NCI-H1417 treated with DMSO at 0.1 percent for 48 hours (cell line): ENCODE measurements around the gene POLR3A.

ENCODE experiments used
- DNase-seq: peaks from one replicate; lab custom pipeline; 2025; lab: John Stamatoyannopoulos, UW

Gene POLR3A

DNA sequence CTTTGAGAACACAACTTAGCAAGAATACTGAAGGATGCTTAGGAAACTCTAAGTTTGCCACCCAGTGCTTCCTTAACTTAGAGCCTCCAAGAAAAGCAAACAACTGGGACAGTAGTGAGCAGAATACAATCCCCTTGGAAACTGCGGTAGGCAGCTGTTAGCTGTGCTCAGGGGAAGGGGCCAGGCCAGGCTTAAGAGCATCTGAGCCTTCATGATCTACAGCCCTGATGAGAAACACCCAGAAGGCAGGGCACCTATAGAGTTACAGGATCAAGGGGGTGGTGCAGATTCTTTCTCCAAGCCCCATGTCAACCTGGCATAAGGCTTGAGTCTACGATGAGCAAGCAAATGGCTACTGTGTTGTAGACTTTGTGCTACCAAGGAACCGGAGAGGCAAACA lies 51.4 kb downstream of the POLR3A start:
- no peak for DNase-seq

DNA sequence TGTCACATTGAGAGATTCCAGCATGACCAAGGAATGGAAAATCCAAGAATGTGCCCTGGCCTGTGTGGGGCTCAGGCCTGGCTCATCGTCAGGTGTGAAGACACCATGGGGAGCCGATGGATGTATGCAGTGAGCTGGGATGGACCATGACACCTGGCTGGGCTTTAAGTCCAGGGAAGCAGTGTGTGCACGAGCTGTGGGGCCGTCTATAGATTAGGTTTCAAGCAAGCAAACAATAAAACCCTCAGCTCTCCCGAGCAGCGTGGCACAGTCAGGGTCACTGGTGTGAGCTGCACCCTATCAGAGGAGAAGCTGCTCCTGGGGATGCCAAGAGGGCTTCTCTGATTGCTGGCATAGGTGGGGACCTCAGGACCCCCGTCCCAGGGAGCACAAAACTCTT lies 52.3 kb downstream of the POLR3A start:
- no peak for DNase-seq

DNA sequence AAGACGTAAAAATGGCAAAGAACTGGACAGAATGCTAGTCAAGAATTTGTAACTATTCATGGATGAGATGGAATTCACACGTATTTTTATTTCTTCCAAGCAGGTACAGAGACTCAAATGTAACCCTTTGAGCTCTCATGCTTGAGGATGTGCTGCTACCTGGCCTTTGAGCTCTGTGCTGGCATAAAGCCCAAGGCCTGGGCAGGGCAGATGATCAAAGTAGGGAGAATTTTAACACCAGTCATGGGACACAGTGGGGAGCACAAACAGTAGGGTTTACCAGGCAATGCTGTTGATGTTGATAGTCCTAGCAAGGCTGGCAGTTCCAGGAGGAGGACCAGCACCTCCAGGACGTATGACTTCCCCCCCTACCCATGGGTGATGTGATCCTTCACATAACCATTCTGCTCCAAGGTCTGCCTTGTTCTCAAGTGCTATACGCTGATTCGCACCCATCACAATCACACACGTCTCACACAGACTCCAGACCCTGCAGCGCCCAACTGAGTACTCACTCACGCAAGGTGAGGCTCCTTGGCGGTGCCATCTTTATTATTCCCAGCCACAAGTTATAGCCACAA lies 54.1 kb downstream of the POLR3A start:
- no peak for DNase-seq

DNA sequence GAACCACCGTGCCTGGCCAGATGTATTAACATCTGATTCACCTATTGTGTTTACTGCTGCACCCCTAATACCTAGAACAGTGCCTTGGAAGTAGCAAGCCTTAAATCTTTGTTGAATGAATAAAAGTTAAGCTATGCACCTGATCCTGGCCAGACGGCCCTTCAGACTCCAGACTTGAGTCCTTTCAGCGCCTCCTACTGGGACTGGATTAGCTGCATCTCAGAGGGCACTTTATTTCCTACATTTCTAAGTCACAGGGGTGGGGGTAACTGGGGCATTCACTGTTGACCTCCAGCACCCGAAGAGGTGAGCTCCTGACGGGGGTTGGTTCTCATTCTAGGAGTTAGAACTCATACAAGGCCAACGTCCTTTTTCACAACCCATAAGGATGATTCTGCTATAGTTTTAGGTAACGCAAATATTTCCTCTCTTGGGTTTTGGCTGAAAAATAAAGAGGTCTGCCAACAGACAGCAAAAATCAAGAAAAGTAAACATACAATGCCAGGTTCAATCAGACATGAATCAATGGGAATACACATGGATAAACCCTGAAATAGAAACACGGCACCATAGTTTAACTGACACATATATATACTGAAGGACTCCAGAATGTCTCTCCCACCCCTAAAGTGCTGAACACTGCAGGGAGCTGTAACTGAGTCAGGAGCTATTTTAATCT lies 54.8 kb downstream of the POLR3A start:
- no peak for DNase-seq

DNA sequence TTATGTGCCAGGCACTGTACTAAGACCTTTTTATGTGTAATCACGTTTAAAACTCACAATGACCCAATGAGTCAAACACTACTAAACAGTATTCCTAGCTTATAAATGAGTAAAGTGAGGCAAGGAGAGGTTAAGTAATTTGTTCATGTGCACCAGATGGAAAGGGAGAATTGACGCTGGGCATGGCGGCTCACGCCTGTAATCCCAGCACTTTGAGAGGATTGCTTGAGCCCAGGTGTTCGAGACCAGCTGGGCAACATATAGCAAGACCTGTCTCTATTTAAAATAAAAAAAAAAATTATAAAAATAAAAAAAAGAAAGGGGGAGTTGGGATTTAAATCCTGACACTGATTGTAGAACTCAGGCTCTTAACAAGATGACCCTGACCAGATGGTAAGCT lies 56.0 kb downstream of the POLR3A start:
- no peak for DNase-seq

DNA sequence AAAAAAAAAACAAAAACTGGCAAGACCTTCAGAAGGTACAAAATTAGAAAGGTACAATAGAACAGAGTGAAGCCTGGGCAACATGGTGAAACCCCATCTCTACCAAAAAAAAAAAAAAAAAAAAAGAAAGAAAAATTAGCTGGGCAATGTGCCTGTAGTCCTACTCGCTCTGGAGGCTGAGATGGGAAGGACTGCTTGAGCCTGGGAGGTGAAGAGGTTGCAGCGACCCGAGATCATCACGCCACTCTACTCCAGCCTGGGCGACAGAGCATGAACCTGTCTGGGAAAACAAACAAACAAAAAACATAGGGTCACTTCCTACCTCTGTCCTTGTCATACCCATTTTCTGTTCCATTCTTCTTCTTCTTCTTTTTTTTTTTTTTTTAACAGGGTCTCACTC lies 57.2 kb downstream of the POLR3A start:
- no peak for DNase-seq

DNA sequence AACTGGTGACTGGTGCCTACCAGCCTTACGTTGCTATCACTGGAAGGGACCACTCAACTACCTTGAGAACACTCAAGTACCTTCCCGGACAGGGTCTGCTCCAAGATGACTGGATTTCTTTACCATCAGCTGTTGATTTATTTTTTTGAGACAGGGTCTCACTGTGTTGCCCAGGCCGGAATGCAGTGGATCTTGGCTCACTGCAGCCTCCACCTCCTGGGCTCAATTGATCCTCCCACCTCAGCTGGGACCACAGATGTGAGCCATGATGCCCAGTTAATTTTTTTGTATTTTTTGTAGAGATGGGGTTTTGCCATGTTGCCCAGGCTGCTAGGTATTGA lies 57.5 kb downstream of the POLR3A start:
- DNase-seq, result no peak

DNA sequence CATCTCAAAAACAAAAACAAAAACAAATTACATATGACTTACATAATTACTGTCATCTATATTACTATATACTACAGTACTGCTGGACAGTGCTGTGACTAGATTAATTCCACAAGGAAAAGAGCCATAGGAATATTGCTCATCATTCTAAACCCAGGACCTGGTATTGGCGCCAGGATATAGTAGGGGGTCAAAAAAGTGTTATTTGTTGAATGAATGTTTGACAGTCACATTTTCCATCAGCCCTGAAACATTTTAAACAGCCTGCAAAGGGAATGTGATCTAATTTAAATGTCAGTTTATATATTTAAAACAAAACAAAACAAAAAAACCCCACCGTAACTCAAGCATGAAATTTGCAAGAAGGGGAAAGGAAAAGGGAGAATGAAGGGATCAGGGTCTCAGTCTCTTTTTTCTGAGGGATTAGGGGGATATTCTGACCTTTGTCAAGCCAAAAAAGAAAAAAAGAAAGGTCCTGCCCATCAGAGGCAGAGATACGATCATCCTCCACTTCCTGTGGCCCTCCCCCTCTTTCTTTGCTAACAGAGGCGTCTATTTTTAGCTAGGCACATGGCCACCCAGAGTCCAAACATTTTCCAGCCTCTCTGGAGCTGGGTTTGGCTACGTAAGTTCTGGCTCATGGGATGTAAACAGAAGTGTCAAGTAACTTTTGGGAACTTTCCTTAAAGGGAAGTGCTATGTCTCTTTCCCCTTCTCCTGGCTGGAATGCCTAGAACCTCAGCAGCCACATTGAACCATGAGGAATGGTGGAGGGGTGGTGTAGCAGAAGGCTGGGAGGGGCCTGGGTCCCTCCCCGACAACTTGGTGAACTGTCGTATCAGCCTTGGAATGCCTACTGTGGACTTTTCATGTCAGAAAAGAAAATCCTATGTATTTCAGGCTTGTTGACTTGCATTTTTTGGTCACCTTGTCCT lies 58.2 kb downstream of the POLR3A start:
- no peak for DNase-seq

DNA sequence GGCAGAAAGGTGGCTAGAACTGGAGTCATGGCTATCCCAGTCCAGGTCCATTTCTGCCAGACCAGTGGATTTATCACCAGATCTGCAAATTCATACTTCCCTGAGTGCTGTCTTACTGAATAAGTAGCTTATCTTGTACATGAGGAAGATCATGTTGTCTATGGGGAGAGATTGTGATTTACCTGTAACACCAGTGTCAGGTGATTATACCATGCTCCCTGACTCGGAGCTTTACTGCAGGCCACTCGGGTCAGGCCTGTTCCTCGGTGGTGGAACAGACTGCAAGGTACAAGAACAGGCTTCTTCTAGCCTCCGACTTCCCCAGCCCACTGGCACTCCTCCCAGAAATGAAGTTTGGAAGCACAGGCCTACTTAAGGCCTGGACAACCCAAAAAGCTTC lies 60.2 kb downstream of the POLR3A start:
- no peak for DNase-seq

DNA sequence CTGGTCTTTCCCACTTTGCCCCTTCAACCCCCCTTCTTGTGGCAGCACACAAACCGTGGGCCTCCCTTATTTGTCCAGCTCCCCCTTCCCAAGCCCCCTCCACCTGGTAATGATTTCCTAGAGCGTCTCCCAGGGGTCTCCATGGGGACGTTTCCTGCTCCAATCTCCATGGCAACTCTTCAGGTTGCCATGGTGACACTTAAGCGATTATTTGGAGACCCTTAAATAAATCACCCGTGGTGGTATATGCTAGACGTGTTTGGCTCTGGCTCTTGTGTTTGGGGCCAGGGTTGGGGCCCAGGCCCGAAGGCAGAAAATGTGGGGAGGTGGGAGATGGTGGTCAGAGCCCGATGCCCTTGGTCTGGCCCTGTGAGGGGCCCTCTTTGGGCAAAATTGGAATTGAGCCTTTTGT lies 61.7 kb downstream of the POLR3A start:
- DNase-seq, result no peak

DNA sequence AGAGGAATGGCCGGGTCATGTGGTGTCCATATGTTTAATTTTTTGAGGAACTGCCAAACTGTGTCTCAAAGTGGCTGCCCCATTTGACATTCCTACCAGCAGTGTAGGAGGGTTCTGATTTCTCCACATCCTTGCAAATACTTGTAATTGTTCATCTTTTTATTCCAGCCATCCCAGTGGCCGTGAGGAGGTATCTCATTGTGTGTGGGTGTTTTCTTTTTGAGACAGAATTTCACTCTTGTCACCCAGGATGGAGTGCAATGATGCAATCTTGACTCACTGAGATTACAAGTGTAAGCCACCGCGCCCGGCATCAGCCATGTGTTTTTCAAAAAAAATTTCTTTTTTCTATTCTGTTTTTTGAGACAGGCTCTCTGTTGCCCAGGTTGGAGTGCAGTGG lies 64.0 kb downstream of the POLR3A start:
- no peak for DNase-seq

DNA sequence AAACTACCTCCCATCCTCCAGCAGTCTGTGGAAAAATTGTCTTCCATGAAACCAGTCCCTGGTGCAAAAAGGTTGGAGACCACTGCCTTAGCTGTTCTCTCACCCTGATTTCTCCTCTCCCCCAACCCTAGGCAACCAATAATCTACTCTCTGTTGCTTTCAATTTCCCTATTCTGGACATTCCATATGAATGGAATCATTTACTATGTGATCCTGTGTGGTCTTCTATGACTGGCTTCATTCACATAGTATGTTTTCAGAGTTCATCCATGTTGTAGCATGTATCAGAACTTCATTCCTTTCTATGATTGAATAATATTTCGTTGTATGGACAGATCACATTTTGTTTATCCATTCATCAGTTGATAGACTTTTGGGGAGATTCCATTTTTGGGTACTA lies 64.5 kb downstream of the POLR3A start:
- no peak for DNase-seq

DNA sequence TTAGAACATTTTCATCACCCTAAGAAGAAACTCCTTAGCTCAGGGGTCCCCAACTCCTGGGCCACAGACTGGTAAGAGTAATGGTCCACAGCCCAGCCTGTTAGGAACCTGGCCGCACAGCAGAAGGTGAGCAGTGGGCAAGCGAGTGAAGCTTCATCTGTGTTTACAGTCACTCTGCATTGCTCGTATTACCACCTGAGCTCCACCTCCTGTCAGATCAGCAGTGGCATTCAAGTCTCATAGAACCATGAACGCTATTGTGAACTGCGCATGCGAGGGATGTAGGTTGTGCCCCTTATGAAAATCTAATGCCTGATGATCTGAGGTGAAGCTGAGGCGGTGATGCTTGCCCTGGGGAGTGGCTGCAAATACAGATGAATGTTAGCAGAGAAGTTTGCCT lies 65.4 kb downstream of the POLR3A start:
- DNase-seq, result no peak

DNA sequence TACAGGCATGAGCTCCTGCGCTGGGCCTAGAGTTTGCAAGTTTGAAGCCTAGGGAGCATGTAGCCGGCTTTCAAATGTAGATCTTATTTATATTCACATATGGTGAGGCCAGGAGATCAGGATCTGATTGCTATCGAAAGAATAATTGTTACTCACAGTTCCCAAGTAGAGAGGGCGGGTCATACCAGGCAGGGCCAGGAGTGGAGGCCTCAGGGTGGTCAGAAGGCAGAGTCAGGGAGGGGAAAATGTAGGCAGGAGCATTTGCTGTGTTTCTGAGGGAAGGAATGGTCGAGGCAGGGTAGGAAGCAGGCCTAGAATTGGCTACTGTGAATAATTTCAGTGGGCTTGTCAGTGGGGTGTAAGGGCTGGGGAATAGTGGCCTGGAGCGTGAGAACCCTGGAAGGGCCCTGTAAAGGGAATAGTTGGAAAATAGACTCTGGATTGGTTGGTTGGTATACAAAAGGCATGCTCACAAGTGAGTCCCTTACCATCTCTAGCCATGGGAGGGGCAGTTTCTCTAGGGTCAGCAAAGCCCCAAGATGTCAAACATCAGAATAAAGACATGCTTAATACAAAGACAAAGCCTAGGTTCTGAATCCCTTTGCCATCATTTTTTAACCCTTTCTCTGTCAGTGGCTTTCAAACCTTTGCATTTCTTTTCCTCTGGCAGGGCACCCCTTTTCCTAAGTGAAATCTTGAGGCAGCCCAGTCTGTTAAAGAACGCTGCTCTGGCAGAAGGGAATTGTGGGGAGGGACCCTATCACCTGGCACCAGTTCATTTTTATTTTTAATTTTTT lies 66.8 kb downstream of the POLR3A start:
- no peak for DNase-seq

DNA sequence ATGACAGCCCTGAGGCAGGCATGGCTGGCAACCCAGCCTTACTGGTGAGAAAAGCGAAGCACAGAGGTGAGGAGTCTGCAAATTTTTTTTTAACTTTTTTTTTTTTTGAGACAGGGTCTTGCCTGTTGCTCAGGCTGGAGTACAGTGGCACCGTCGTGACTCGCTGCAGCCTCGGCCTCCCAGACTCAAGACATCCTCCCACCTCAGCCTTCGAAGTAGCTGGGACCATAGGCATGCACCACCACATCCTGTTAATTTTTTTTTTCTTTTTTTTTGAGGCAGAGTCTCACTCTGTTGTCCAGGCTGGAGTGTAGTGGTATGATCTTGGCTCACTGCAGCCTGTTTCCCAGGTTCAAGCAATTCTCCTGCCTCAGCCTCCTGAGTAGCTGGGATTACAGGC lies 67.6 kb downstream of the POLR3A start:
- DNase-seq, result no peak

DNA sequence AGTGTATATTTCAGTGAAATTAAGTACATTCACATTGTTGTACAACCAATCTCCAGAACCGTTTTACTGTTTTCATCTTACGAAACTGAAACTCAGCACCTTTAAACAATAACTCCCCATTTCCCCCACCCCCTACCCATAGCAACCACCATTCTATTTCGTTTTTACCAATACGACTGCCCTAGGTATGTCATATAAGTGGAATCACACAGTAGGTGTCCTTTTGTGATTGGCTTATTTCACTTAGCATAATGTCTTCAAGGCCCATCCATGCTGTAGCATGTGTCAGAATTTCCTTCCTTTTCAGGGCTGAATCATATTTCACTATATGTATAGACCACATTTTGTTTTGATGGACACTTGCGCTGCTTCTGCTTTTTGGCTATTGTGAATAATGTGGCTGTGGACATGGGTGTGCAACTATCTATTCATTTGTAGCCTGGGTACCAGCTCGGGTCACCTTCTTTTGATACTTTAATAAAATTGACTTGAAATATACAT lies 68.4 kb downstream of the POLR3A start:
- no peak for DNase-seq

DNA sequence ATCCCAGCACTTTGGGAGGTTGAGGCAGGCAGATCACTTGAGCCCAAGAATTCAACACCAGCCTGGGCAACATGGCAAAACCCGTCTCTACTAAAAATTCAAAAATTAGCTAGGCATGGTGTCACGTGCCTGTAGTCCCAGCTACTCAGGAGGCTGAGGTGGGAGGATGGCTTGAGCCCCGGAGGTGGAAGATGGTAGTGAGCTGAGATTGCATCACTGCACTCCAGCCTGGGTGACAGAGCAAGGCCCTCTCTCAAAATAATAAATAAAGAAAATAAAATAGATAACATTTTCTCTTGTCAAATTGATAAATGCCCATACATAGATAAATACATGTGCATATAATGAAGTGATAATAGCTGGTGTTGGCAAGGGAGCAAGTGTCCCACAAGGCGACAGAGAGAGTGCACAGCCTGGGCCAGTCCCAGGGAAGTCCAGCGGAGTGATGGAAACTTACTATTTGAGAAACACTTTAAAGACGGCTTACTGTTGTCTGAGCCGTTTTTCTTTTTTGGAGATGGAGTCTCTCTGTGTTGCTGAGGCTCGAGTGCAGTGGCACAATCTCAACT lies 69.3 kb downstream of the POLR3A start:
- no peak for DNase-seq

DNA sequence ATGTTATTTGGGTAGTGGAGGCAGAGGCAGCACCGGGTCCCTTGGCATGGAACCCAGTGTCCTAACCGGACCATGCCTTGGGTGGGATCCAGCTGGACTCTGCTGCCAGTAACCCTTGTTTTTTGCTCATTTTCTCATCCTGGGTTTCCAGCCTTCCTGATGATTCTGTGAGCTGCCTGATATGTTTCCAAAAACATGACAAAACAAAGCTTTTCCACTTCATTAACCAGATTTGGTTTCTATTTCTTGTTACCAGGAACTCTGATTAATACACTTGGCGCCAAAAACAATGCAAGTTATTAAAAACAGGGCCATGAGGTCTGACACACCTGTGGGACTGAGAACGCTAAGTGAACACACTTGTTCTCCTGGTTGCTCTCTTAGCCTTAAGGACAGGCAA lies 69.9 kb downstream of the POLR3A start:
- DNase-seq, result no peak

DNA sequence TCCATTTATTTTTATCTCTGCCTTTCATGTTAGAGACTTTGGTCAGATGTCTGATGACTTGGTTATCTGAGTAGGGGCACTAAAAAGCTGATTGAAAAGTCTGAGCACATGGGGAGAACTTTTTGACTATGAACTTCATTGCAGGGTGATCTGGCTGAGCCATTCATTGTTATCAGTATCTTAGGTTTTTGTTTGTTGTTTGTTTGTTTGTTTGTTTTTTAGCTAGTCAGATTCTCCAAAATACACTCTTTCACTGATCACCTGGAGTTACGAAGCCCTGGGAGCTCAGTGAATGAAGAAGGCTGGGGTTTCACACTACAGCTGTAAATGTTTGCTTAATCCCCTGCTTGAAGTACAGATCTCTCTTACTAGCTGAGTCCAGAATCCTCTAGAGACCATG lies 74.2 kb downstream of the POLR3A start:
- DNase-seq, result no peak

DNA sequence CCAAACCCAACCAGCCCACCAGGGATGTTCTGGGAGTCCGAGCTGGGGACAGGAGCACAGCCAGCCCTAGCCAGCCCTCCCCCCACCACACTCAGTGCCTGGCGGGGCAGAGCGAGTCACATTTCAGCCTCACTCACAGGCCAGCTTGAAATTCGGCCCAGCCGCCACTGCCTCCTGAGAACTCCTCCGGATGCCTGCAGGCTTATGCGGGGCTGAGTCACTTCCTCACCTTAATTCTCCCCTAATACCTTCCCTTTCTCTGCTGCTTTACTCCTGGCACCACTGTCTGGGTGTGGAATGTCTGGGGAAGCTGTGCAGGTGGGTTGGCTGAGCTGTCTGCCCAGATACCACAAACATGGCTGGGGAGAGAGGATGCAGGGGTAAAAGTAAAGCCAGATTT lies 80.1 kb downstream of the POLR3A start:
- DNase-seq, result no peak

DNA sequence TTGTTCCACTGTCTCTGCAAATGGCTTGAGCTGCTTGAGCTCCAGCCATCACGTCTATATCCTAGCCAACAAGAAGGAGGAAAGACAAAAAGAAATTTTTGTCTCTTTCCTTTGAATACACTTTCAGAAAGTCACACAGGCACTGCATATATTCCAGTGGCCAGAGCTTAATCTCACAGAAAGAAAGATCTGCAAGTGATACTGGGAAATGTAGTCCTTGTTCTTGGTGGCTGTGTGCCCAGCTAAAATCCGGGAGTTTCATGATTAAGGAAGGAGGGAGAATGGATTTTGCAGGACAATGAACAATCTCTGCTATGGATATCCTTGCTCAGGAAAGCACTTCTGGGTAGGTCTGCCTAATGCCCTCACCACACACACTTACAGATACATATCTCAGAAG lies 83.2 kb downstream of the POLR3A start:
- no peak for DNase-seq

DNA sequence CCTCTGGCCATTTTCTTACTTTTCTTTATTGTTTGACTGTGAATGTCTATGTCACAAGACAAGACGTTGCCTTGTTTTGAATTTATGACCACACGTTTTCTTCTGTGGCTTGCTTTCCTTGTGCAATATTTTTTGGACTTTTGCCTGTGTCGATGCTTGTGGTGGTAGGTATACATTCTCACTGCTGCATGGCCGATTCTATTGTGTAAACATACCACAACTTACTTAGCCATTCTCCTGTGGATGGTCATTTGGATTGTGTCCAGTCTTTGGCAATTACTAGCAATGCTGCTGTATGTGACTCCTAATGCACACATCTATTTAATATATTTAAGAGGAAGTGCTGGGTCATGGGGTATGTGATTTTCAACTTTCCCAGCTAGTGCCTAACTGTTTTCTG lies 84.8 kb downstream of the POLR3A start:
- no peak for DNase-seq
